GM21390 (cell line): ENCODE results near the gene FAM83D.
"Not testable (repeated sequence)": the region's sequence is repeated elsewhere in the genome, so short reads cannot be mapped to it uniquely, and the experiment has no call there.

Experiments
- ATAC-seq: cut with Tn5 transposase; IDR thresholded peaks from one replicate; pipeline ENCODE4 v1.9.1; 2021; ENCODE audit not compliant: unreplicated experiment

FAM83D gene

GRCh38 chr20:38932457-38933120, 6.4 kb downstream of the FAM83D start:
- no peak for ATAC-seq

DNA sequence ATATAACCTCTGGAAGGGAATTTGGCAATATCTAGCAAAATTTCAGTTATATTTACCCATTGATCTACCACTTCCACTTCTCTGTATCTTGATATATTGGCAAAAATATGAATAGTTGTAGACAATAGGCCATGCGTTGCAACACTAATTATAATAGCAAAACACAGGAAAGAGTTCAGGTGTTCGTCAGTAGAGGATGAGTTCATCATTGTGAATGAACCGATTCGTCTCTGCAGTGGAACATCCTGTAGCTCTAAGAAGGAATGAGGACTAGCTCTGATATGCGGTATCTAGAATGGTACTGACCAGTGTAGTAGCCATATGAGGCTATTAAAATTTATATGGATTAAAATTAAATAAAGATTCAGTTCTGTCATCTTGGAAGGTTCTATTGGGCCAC, 8.3 kb downstream of the FAM83D start:
- ATAC-seq = no peak

GRCh38 chr20:38935285-38935684, 9.1 kb downstream of the FAM83D start:
- ATAC-seq = no peak

GRCh38 chr20:38935967-38936407, 9.8 kb downstream of the FAM83D start:
- no peak for ATAC-seq

DNA sequence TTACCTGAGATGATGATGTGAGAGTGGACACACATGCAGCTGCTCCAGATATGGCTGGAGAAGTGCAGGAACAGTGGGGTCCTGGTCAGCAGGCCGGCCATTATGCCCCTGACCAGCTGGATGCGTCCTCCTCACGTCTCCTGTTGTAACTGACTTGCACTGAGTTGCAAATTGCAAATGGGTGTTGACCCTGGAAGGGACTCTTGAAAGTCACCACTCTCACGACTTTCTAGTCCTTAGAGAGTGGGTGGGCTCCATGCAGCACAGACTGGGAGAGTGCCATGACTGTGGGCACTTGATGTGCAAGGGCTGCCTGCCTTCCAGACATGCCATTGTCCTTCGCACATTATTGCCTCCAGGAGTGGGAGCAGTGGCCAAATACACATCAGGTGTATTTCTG, 10.8 kb downstream of the FAM83D start:
- no peak for ATAC-seq

GRCh38 chr20:38937978-38938473, 11.8 kb downstream of the FAM83D start:
- ATAC-seq = no peak

- no peak for ATAC-seq
These were observed 13.5 kb downstream of the FAM83D start for GRCh38 chr20:38939686-38940085.

GRCh38 chr20:38940644-38941043, 14.4 kb downstream of the FAM83D start:
- ATAC-seq = no peak

GRCh38 chr20:38941726-38942389, 15.6 kb downstream of the FAM83D start:
- ATAC-seq = no peak

- ATAC-seq = no peak
These were observed 18.8 kb downstream of the FAM83D start for GRCh38 chr20:38945012-38945411.

- ATAC-seq = no peak
These were observed 20.6 kb downstream of the FAM83D start for GRCh38 chr20:38946836-38947235.

DNA sequence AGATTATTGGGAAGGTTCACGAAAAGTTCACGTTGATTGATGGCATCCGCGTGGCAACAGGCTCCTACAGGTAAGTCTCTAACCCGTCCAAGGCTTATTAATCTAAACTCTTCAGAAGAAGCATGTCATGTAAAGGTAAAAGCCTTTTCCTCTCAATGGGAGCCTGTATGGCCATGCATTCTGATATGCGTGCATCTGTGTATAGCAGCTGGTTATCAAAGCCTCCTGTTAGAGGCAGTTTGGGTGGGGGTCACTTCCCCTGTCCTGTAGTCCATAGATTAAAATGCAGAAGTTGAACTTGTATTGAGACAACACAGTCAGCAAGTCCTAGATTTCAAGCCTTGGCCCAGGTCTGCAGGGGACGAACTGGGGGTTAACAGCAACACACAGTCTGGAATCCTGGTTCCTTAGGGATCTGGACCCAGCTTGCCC, 21.7 kb downstream of the FAM83D start:
- no peak for ATAC-seq

GRCh38 chr20:38950254-38950653, 24.0 kb downstream of the FAM83D start:
- no peak for ATAC-seq

GRCh38 chr20:38951611-38952010, 25.4 kb downstream of the FAM83D start:
- no peak for ATAC-seq

GRCh38 chr20:38952153-38952552, 25.9 kb downstream of the FAM83D start:
- no peak for ATAC-seq

- ATAC-seq = no peak
These were observed 27.6 kb downstream of the FAM83D start for GRCh38 chr20:38953630-38954340.

- no peak for ATAC-seq
These were observed 31.1 kb downstream of the FAM83D start for GRCh38 chr20:38957235-38957876.

DNA sequence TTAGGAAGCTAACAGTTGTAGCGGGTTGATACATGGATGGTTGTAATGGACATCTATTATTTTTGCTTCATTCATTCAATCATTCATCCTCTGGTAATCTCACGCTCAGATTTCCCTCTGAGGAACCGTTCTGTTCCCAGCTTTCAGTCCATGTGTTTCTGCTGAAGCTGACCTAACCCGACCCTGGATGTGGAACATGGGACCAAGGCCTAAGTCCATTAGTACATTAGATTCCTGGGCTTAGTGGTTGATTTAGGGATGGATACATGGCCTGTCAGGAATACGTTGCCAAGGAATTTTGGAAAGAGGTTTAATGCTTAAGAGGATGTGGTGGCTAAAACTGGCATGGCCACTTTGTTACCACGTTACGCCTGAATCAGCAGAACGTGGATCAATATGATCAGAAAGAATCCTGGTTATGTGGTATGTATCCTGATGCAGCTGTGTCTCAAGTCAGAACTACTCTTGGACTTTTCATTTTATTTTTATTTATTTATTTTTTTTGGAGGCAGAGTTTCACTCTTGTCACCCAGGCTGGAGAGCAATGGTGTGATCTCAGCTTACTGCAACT, 31.8 kb downstream of the FAM83D start:
- no peak for ATAC-seq

DNA sequence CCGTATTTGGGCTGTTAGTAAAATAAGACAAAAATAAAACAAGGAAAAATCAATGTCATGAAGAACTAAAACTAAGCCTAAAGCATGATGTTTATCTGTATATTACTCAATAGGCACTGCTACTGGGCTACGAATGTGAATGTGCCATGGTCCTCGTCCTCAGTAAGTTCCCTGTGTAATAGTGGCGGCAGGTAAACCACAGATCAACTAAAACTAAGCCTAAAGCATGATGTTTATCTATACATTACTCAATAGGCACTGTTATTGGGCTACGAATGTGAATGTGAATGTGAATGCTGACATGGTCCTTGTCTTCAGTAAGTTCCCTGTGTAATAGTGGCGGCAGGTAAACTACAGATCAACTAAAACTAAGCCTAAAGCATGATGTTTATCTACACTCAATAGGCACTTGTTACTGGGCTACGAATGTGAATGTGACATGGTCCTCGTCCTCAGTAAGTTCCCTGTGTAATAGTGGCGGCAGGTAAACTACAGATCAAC, 34.0 kb downstream of the FAM83D start:
- not testable (repeated sequence) for ATAC-seq

DNA sequence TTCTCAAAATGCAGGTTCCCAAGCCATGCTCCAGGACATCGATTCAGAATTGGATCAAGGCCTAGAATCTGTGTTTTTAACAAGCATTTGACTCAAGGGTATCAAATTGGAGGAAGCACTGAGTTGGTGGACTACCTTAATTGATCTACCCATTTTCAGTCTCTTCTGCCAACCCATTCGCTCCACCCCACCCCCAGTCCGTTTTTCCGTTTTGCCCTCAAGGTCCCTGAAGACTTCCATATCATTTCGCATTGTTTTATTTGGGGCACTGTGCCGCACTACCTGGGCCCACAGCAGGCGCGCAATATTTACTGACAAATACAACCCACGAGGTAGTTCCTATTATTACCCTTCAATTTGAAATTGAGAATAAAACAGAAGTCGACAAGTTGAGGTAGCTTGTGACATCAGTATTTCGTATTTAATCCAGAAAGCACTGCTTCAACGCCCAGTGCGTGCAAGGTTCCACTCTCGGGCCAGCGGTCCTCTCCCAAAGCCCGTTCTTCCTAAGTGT, 35.4 kb downstream of the FAM83D start:
- no peak for ATAC-seq
